ENCODE data around the gene DIPK1A.
A peak's percentile ranks its signal among the peaks of the same experiment; 100 is the strongest.

DIPK1A gene

DNA sequence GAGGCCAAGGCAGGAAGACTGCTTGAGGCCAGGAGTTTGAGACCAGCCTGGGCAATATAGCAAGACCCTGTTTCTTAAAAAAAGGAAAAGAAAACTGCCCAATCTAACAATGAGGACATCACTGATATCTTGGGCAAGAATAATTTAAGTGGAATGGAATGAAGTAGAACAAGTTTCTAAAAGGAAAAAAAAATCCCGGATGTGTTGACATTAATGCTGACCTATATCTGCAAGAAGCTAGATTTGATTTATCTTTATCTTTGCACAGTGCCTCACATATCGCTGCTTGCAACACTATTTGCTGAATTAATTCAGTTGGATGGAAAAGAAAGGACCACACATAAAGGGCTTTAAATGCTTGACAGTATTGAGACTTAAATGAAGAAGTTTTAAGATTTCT, 27.8 kb downstream of the DIPK1A start:
- H3K4me3 ChIP-seq (ENCODE audit: low read depth, low read length), result no peak overlapping the region
- no peak for DNase-seq (ENCODE audit: low read depth)
- TF ChIP-seq POLR2A (IDR thresholded peaks at IDR 0.05; ENCODE audit: extremely low read depth, insufficient read length) (no peak), MYC (IDR thresholded peaks at IDR 0.05; ENCODE audit: low read depth, low read length) (no peak)
- TF ChIP-seq, protein P1, sequence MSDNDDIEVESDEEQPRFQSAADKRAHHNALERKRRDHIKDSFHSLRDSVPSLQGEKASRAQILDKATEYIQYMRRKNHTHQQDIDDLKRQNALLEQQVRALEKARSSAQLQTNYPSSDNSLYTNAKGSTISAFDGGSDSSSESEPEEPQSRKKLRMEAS (IDR thresholded peaks at IDR 0.05; ENCODE audit: low read depth, low read length), result no peak
- TF ChIP-seq, protein P2, sequence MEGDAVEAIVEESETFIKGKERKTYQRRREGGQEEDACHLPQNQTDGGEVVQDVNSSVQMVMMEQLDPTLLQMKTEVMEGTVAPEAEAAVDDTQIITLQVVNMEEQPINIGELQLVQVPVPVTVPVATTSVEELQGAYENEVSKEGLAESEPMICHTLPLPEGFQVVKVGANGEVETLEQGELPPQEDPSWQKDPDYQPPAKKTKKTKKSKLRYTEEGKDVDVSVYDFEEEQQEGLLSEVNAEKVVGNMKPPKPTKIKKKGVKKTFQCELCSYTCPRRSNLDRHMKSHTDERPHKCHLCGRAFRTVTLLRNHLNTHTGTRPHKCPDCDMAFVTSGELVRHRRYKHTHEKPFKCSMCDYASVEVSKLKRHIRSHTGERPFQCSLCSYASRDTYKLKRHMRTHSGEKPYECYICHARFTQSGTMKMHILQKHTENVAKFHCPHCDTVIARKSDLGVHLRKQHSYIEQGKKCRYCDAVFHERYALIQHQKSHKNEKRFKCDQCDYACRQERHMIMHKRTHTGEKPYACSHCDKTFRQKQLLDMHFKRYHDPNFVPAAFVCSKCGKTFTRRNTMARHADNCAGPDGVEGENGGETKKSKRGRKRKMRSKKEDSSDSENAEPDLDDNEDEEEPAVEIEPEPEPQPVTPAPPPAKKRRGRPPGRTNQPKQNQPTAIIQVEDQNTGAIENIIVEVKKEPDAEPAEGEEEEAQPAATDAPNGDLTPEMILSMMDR (IDR thresholded peaks at IDR 0.05; ENCODE audit: low read depth, low read length), result no peak

DNA sequence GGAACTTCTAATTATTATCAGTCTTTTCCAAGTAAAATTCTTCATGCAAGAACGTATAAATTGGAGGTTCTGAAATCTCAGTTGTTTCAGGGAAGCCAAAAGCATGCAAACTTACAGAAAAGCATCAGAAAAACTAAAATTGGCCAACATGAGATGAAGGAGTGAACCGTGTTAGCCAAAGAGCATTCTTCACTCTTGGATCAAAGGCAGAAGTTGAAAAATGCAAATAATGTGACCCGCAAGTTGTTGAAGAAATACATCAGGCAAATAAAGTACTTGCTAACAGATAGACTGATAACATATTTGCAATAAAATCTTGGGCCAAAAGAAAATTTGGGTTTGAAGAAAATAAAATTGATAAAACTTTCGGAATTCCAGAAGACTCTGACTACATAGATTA, 29.6 kb downstream of the DIPK1A start:
- H3K4me3 ChIP-seq (ENCODE audit: low read depth, low read length), result no peak overlapping the region
- DNase-seq (ENCODE audit: low read depth), result no peak
- TF ChIP-seq, protein P2 (IDR thresholded peaks at IDR 0.05; ENCODE audit: low read depth, low read length), result no peak
- TF ChIP-seq POLR2A (IDR thresholded peaks at IDR 0.05; ENCODE audit: extremely low read depth, insufficient read length) (no peak), MYC (IDR thresholded peaks at IDR 0.05; ENCODE audit: low read depth, low read length) (no peak)
- TF ChIP-seq, protein P1 (IDR thresholded peaks at IDR 0.05; ENCODE audit: low read depth, low read length), result no peak

DNA sequence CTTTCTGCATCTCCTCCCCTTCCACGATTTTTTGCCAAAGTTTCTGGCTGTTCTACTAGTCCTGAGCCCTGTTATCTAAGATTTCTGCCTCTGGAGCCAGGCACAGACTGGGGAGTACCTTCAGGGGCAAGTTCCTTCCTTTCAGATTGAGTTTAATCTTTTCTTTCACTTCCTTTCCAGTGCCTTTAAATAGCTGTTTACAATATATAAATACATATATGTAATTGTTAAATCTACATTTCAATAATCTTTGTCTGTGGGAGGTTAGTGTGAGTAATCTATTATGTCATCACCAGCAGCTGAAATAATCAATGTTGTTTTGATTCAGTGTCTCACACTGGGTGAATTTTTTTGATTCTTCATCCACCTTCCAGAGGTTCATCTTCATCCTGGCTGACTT, 31.8 kb downstream of the DIPK1A start:
- H3K4me3 ChIP-seq (ENCODE audit: low read depth, low read length), result no peak overlapping the region
- TF ChIP-seq MYC (IDR thresholded peaks at IDR 0.05; ENCODE audit: low read depth, low read length), result no peak
- TF ChIP-seq, protein P1 (IDR thresholded peaks at IDR 0.05; ENCODE audit: low read depth, low read length), result no peak
- DNase-seq (ENCODE audit: low read depth), result no peak

DNA sequence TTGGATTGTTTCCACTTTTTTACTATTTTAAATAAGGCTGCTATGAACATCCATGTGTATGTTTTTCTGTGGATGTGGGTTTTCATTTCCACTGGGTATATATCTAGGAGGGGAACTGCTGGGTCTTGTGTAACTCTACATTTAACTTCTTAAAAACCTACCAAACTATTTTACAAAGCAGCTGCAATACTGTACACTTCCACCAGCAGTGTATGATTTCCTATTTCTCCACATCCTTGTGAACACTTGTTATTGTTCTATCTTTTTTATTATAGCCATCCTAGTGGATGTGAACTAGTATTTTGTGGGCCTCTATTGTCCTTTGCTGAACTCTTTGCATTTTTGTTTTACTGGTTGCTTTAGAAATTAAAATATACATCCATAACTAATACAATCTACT, 33.4 kb downstream of the DIPK1A start:
- DNase-seq (ENCODE audit: low read depth), result peak; percentile 21
- H3K4me3 ChIP-seq (ENCODE audit: low read depth, low read length), result no peak overlapping the region
- TF ChIP-seq, protein P1 (IDR thresholded peaks at IDR 0.05; ENCODE audit: low read depth, low read length), result no peak
- TF ChIP-seq POLR2A (IDR thresholded peaks at IDR 0.05; ENCODE audit: extremely low read depth, insufficient read length) (no peak), MYC (IDR thresholded peaks at IDR 0.05; ENCODE audit: low read depth, low read length) (no peak)
- TF ChIP-seq, protein P2 (IDR thresholded peaks at IDR 0.05; ENCODE audit: low read depth, low read length), result no peak

DNA sequence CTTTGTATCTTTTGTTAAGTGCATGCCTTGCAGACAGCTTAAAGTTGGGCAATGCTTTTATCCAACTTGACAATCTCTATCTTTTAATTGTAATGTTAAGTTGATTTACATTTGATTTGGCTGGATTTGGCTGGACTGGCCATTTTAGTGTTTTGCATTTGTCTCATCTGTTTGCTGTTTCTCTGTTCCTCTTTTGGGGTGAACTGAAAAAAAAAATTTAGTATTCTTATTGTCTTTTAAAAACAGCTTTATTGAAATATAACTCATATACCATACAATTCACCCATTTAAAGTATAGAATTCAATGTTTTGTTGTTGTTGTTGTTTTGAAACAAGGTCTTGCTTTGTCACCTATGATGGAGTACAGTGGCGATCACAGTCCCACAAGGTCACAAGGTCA, 34.4 kb downstream of the DIPK1A start:
- no peak overlapping the region for H3K4me3 ChIP-seq (ENCODE audit: low read depth, low read length)
- TF ChIP-seq, protein P2 (IDR thresholded peaks at IDR 0.05; ENCODE audit: low read depth, low read length), result no peak
- TF ChIP-seq POLR2A (IDR thresholded peaks at IDR 0.05; ENCODE audit: extremely low read depth, insufficient read length) (no peak), MYC (IDR thresholded peaks at IDR 0.05; ENCODE audit: low read depth, low read length) (no peak)
- TF ChIP-seq, protein P1 (IDR thresholded peaks at IDR 0.05; ENCODE audit: low read depth, low read length), result no peak
- no peak for DNase-seq (ENCODE audit: low read depth)

DNA sequence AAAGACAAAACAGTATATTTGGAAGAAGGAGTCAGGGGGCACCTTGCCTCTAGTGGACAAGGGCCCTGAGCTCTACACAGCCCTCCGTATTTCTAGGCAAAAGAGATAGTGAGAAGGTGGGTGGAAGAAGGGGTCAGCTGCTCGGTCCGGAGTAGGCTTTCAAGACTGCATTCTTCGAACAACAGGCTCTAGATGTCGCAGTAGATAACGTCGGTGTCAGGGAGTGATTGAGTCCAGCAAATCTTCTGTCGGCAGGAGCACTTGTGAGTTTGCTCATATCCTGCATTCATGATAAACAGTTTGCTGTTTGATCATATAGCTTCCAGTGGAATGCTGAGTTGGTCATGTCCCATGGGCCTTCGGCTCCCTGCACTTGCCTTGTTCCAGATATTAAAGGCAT, 36.8 kb downstream of the DIPK1A start:
- TF ChIP-seq, protein P2 (IDR thresholded peaks at IDR 0.05; ENCODE audit: low read depth, low read length), result no peak
- H3K4me3 ChIP-seq (ENCODE audit: low read depth, low read length), result no peak overlapping the region
- DNase-seq (ENCODE audit: low read depth), result no peak

Data from NB4 (cell line).